22Rv1 (cell line): ENCODE results near the gene FSTL3.

Source experiments
- CTCF ChIP-seq: fragments of 450-650 bp; IDR thresholded peaks from 2 replicates; pipeline ENCODE4 v1.5.1; 2017; ENCODE audit warnings: mild to moderate bottlenecking
- ZFX ChIP-seq: fragments of 450-650 bp; IDR thresholded peaks from 2 replicates; pipeline ENCODE4 v1.6.1; 2017; ENCODE audit warnings: antibody characterized with exemption, borderline replicate concordance

- TF ChIP-seq CTCF (no peak), ZFX (no peak)
Observed at GRCh38 chr19:678791-679388, 2.7 kb downstream of the FSTL3 start.
